HG03442 (cell line): ENCODE results near the gene ASF1B.

Experiments
- ATAC-seq: cut with Tn5 transposase; IDR thresholded peaks from one replicate; pipeline ENCODE4 v1.9.1; 2021; ENCODE audit warnings: mild to moderate bottlenecking, moderate library complexity; ENCODE audit not compliant: unreplicated experiment

ASF1B gene

DNA sequence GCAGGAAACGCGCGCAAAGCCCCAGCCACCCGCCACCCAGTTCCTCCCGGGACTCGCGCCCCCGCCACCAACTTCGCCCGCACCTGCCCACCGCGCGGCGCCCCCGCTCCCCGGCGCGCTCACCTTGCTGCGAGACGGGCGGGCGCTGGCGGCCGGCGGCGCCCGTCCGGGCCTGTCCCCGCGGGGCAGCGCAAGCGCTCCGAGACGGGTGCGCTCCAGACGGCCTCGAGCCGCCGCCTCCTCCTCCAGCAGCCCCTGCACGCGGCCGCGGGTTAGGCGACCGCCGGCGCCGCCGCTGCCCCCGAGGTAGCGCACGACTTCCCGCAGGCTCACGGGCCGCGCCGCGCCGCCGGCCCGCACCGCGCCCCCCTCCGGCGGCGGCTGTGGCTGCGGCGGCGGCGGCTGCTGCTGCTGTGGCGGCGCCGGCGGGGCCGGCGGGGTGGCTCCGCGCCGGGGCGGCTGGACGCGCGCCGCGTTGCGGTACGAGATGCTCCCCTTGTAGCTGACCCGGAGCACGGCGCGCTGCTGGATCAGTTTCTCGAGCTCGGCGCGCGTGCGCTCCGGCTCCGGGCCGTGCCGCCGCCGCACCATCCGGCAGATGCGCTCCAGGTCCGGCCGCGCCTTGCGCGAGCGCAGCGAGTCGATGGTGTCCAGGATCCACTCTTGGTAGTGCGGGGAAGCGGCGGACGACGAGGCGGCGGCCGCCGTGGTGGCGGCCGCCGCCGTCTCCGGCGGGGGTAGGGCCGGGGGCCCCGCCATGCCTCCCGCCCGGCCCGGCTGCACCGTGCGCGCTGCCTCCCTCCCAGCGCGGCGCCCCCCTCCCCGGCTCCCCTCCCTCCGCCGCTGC is 46.5 kb downstream of the ASF1B start:
- no peak for ATAC-seq

DNA sequence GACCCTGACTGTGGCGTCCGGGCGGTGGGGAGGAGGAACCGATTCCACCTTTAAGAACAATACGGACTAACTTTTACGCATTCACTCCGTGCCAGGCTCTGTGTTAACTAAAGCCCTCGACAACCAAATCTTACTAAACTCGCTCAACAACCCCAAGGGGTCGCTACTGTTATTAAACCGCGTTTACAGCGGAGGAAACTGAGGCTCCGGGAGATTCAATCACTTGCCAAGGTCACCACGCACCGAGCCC is 47.1 kb downstream of the ASF1B start:
- ATAC-seq, result no peak

DNA sequence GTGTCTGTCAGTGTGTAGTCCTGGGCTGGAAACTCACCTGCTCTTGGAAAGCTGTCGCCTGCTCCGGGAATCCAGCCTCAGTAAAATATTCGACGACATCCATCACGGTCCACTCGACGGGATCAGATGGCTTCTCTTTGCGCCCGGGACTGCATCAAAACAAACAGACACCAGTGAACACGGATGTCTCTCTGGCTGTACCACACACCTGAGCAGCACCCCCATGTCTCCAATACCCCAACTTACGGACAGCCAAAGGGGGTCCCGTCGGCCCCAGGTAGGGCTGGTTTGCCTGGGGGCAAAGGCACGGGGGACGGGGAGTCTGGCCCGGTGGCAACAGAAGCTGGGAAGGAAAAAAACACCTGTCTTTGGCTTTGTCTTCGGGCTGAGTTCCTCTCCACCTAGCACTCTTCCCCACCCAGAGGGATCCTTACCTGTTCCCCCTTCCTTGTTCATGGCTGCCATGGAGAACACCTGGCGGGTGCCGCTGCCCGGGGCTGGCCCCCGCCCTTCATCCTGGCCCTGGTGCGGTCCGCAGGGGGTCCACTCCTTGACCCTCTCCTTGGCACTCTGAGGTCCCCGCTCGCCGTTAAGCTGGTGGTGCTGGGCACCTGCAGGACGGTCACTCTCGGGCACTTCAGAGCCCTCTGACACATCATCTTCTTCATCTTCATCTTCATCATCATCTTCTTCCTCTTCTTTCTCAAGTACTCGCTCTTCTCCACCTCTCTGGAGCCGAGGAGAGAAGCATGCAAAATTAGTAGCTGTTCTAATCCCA is 47.6 kb downstream of the ASF1B start:
- no peak for ATAC-seq

DNA sequence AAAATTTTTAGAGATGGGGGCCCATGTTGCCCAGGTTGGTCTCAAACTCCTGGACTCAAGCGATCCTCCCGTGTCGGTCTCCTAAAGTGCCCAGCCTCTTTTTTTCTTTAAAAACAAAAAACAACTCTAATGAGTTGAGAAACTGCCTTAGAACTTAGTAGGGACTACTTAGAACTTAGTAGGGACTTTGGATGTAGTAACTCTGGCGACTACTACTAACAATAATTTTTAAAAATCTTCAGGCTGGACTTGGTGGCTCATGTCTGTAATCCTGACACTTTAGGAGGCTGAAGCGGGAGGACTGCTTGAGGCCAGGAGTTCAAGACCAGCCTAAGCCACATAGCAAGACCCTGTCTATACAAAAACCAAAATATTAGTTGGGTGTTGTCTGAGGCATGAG is 50.3 kb downstream of the ASF1B start:
- no peak for ATAC-seq

DNA sequence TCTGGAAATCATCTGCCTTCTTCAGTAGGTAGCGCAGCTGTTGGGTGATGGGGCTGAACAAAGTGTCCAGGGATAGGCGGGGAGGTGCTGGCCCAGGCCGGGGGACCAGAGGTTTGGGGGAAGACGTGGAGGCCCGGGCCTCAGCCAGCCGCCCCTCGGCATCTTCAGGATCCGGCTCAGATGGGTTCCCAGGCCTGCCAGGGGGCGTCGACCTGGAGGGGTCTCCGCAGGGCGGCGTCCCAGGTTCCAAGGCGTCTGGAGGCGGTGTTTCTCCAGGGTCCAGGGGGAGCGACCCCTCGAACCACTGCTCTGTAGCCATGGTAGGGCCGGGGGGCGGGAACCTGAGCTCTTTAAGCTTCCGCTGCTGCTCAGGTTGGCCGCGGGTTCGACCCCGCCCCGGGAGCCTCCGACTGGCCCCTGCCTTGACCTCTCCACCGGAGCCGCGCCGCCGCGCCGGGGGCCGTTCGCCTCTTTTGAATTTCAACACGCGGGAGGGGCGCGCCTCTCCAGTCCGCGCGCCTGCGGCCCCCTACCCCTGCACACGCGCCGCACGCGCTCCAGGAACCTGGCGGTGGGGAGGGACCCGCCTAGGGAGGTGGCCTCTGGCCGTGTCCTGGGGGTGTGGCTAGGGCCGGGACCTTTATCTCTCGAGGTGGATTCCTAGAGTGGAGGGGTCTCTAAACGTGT is 50.9 kb downstream of the ASF1B start, which contains the start of gene C19orf67:
Gene C19orf67 (minus strand): TSS at position 475 of the 687 bp plus-strand sequence. CDS start 156 bp downstream, at position 319.
- ATAC-seq, result no peak

DNA sequence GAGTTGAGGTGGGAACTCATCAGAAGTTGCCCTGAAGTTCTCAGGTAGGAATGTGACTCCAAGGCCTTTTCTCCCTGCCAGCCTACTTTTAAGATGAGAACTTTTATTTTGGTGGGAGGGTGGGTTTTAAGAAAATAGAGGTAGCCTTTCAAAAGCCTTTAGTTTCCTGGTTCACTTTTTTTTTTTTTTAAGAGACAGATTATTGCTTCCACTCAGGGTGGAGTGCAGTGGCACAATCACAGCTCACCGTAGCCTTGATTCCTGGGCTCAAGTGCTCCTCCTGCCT is 53.8 kb downstream of the ASF1B start:
- no peak for ATAC-seq

DNA sequence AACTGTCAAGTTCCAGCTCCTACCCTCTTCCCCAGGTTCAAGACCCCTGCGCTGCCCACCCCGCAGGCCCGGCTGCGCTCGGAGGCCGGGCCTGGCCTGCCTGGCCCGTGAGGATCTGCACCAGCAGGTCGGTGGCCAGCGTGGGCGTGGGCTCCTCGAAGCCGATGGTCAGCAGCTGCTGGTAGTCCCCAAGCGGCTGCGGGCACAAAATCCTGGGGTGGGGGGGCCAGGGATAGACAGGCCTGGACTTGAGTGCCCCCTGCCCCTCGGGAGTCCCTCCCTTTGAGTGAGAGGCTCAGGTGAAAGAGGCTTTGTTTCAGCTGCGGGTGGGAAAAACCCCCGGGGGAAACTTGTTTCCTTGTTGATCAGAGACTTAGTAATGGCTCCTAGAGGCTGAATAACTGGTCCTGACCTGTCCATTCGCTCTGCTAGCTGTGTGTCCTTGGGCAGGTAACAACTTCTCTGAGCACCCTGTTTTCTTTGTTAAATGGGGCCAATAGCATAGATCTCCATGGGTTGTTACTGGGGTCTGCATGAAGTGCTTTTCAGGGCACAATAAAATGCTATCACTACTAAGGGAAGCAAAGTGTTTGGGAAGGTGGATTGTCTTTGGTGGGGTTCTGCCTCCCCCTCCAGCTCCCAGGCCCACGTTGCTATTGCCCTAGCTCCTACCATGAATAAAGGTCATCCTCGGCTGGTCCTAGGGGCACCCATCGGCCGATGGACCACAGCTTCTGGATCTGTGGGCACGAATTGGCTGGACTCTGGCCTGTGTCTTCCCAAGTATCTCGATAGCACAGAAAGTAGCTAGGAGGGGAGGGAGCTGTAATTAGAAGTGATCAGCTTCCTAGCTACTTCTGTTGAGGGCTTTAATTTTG is 54.4 kb downstream of the ASF1B start:
- no peak for ATAC-seq

DNA sequence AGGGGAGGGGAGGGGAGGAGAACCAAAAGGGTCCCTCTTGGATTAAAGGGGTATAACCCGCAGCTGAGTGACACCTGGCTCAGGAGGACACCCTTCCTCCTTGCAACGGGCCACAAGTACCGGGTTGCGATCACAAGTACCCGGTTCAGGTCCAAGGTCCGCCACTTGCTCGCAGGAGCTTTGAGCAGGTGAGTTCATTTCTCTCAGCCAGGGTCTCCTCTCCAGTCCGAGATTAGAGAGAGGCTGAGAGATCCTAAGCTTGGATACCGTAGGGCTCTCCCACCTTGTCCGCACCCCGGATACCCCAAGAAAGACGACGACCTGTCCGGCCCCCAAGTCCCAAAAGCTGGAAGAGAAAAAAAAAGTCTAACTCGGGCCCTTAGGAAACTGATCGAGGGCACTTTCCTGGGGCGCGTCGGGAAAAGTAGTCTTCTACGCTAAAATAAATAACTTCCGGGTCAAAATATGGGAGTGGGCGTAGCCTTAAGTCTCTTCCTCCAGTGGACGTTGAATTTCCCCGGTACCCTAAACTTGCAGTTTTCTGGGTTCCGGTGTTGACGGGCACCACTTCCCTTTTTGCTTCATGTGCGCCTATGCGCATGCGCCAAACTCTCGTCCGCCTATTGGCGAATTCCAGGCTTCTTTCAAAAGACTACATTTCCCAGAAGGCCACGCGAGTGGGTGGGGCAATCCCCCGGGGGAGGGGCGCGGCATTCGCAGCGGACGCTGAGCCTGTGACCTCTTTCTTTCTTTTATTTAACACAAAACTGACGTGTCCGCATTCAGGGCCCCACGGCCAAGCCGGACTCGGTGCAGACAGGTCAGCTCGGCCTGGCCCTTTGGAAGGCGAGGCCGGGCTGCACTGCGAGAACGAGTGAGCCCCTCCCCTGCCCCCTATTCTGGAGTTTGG is 55.2 kb downstream of the ASF1B start:
- peak; percentile 84 for ATAC-seq

DNA sequence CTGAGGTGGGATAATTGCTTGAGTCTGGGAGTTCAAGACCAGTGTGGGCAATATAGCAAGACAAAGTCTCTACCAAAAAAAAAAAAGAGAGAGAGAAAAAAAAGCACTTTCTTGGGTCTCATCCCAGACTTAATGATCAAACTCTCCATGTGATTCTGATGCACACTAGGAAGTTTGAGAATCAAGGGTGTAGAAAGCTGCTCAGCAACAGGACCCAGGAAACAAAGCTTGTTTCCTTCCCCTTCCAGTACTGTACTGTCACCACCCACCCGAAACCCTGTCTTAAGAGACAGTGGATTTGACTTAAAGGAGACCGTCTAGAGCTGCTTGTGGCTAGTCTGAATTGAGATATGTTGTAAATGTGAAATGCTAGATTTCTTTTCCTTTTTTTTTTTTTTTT is 58.0 kb downstream of the ASF1B start:
- ATAC-seq, result no peak

DNA sequence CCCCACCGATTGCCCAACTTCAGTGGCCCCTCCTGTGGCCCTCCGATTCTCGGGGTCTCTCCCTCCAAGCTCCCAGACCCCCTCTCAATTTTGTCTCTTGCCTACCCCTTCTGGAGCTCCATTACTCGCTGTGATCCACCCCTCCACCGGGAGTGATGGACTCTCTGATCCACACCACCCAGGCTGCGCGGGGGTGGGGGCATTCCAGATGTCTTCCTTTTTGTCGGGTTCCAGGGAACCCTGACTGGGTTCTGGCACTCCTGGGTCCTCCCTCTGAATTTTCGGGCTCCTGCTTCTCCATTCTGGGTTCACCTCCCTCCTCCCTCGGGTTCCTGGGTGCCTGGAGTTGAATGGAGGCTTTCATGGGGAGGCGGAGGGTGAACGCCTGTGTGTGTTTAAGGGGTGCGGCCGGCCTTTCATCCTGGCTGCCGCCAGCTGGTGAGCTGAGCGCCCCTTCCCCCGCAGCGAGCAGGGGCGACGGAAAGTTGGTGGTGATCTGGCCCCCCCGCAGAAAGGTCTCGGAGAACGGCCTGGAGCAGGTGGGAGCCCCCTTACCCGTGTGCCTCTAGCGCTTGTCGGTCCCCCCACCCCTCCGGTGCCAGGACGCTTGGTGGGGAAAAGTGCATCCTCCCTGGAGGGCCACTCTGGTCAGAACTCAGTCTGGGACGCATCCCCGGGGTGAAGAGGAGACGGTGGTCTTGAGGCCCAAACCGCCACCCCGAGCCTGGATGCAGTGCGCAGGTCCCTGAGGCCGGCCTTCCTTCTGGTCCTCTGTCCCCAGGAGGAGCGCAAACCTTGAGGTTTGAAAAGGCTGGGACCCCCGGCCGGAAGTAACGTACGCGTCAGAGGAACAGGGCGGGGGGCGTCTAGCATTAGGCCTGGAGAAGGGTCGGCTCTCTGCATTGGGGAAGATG is 62.2 kb downstream of the ASF1B start:
- no peak for ATAC-seq

DNA sequence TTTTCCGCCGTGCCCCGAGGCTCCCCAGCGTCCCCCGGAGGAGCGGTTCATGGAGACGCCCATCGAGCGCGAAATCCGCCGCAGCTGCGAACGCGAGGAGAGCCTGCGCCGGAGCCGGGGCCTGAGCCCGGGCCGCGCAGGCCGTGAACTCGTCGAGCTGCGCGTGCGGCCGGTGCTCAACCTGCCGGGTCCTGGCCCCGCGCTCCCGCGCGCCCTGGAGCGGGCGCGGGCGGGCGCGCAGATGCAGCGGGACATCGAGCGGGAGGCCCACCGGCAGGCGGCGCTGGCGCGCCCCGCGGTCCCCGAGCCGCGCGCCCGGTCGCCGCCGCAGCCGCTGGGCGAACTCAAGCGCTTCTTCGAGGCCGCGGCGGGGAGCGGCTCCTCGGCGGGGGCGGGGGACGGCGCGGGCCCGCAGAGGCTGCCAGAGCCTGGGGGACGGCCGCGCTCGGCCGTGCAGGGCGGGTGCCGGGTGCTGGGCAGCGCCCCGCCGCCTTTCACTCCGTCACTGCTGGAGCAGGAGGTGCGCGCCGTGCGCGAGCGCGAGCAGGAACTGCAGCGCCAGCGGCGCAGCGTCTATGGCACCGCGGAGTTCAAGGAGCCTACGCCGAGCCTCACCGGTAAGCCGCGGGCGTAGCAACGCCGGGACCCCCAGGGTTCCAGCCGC is 63.0 kb downstream of the ASF1B start:
- ATAC-seq, result peak; percentile 45

DNA sequence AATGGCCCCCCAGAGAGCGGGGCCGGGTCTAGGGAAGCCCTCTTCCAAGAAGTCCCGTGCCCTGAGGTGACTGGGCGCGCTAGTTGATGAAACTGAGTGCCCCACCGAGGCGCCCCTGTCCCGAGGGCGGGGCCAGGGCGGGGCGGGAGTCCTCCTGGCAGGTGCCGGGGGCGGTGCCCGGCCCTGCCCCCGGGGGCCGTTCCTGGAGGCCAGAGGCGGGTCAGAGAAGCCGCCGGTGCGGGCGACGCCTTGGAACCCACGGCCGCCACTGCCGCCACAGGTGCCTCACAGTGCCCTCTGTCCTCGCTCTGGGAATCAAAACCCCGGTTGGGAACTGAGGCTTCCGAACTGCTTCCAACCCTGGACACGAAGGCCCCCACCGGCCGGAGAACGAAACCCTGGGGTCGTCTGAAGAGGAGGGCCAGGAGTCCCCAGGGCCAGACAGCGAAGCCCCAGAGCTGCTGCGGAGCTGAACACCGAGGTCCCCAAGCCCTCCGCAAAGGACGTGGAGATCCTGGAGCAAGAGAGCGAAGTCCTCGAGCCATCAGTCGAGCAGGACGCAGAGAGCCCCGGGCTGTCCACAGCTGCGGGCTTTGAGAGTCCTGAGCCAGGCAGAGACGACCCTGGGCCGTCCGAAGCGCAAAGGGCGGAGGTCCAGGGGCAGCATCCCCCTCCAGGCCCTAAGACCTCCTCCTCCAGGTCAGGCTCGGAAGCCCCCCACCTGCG is 63.7 kb downstream of the ASF1B start, which contains the start of gene MISP3:
Gene MISP3 (plus strand): TSS at position 252 of the 726 bp plus-strand sequence. CDS start 524 bp downstream, outside the sequence.
- ATAC-seq, result no peak

DNA sequence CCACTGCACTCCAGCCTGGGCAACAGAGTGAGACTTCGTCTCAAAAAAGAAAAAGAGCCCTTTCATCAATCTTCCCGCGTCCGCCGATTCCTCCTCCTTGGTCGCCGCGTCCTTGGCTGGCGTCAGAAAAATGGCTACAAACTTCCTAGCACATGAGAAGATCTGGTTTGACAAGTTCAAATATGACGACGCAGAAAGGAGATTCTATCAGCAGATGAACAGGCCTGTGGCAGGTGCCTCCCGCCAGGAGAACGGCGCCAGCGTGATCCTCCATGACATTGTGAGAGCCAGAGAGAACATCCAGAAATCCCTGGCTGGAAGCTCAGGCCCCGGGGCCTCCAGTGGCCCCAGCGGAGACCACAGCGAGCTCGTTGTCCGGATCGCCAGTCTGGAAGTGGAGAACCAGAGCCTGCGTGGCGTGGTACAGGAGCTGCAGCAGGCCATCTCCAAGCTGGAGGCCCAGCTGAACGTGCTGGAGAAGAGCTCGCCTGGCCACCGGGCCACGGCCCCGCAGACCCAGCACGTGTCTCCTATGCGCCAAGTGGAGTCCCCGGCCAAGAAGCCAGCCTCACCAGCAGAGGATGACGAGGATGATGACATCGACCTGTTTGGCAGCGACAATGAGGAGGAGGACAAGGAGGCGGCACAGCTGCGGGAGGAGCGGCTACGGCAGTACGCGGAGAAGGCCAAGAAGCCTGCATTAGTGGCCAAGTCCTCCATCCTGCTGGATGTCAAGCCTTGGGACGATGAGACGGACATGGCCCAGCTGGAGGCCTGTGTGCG is 65.9 kb downstream of the ASF1B start:
- no peak for ATAC-seq
